Upper lobe of left lung (tissue), 6 donors: ENCODE measurements around the gene THOC1. TPM values are rescaled to one million over a fixed set of nuclear protein-coding genes. Genes with fewer than 3 reads are reported as not detected.
"Not testable (repeated sequence)": the region's sequence is repeated elsewhere in the genome, so short reads cannot be mapped to it uniquely, and the experiment has no call there.

Source experiments
- ATAC-seq, 2 donors: fragments of 200-7000 bp; cut with Tn5 transposase; one replicate each; pipeline ENCODE4 v1.9.1; 2022; ENCODE audit warnings: mild to moderate bottlenecking in 2 of 2, moderate library complexity in 2 of 2; ENCODE audit not compliant: low FRiP score in 2 of 2
- DNase-seq, 2 donors: peaks; one replicate each; pipeline ENCODE4 v3.0.0-alpha.2; 2019 to 2020
- H3K27ac ChIP-seq, 4 donors: fragments of 200-600 bp; sonication (generic); one replicate each; pipeline ENCODE4 v1.5.1; 2016 to 2019
- H3K27me3 ChIP-seq, 4 donors: fragments of 200-600 bp; sonication (generic); one replicate each; pipeline ENCODE4 v1.5.1; 2017 to 2019
- H3K36me3 ChIP-seq, 4 donors: fragments of 200-600 bp; sonication (generic); one replicate each; pipeline ENCODE4 v1.5.1; 2016 to 2019
- H3K4me1 ChIP-seq, 4 donors: fragments of 200-600 bp; sonication (generic); one replicate each; pipeline ENCODE4 v1.5.1; 2018 to 2019
- H3K4me3 ChIP-seq, 4 donors: fragments of 200-600 bp; sonication (generic); one replicate each; pipeline ENCODE4 v1.5.1; 2017 to 2019; ENCODE audit warnings: mild to moderate bottlenecking in 2 of 4, moderate library complexity in 1 of 4
- H3K9me3 ChIP-seq, 4 donors: fragments of 200-600 bp; sonication (generic); one replicate each; pipeline ENCODE4 v1.5.1; 2018 to 2019
- CTCF ChIP-seq, 6 experiments: fragments of 450-650 bp in 4 of 6; fragments of 200-600 bp in 2 of 6; sonication (generic) in 2 of 6; IDR thresholded peaks; one replicate each; pipeline ENCODE4 v1.5.1; 2016 to 2019; ENCODE audit warnings: antibody characterized with exemption in 6 of 6
- EP300 ChIP-seq, 4 donors: sonication (generic); formaldehyde crosslinking; IDR thresholded peaks; one replicate each; pipeline ENCODE4 v1.5.1; 2017; ENCODE audit warnings: antibody characterized with exemption in 4 of 4, control low read depth in 2 of 4
- POLR2A ChIP-seq, 4 donors: fragments of 450-650 bp; IDR thresholded peaks; one replicate each; pipeline ENCODE4 v1.5.1; 2016 to 2017; ENCODE audit warnings: antibody characterized with exemption in 4 of 4, mild to moderate bottlenecking in 2 of 4
- POLR2AphosphoS5 ChIP-seq, 2 donors: sonication (generic); formaldehyde crosslinking; IDR thresholded peaks; one replicate each; pipeline ENCODE4 v1.5.1; 2017; ENCODE audit warnings: antibody characterized with exemption in 2 of 2
- WGBS, 2 donors: methylation state at CpG; one replicate each; pipeline ENCODE4 v1.1.5; 2017 to 2018; 5-methylcytosine and 5-hydroxymethylcytosine counted together
- total RNA-seq, 6 donors: library from RNA; depleted of rRNA in 4 of 6; stranded (reverse); fragments of >200 nt in 4 of 6; gene quantifications; one replicate each; pipeline versions ENCODE4 v1.1.0 to v1.2.1, GENCODE V29; 2016 to 2021
- donor health status: DM: no; HTN: no; CAD: no; lungs with moderate emphysema.
- donor health status: DM: no; HTN: yes; CAD: no; lungs with severe emphysema.

Gene THOC1
- total RNA-seq, 6 donors from 2014 or later = 21.2 to 93.2 (median 30.4) TPM

- Histone ChIP-seq H3K4me1 (no peaks in the 10 kb centered on the region), H3K4me3 (no peak overlapping the region), H3K9me3 (no peaks in the 10 kb centered on the region), H3K36me3 (no peaks in the 10 kb centered on the region), H3K27me3 (no peaks in the 10 kb centered on the region), H3K27ac (no peak overlapping the region)
- WGBS, 2 donors = 60 to 87% methylated on average over 3 of the region's 3 CpGs
- DNase-seq (no peak), ATAC-seq (no peak)
- TF ChIP-seq CTCF (IDR thresholded peaks at IDR 0.05) = no peak
- TF ChIP-seq POLR2AphosphoS5 (IDR thresholded peaks at IDR 0.05) = no peak
- TF ChIP-seq EP300 (IDR thresholded peaks at IDR 0.05) = no peak
- no peak for TF ChIP-seq POLR2A (IDR thresholded peaks at IDR 0.05)
Measured at GRCh38 chr18:295756-296490, 28.1 kb upstream of the THOC1 start.

- no peak overlapping the region for H3K4me3 ChIP-seq
- H3K4me1 ChIP-seq = no peaks in the 10 kb centered on the region
- no peak overlapping the region for H3K27ac ChIP-seq
- 80 to 85% methylated on average over 3 of the region's 3 CpGs for WGBS, 2 donors
- DNase-seq (no peak), ATAC-seq (no peak)
- no peak for TF ChIP-seq EP300 (IDR thresholded peaks at IDR 0.05)
- no peak for TF ChIP-seq POLR2AphosphoS5 (IDR thresholded peaks at IDR 0.05)
- TF ChIP-seq CTCF (IDR thresholded peaks at IDR 0.05) = no peak
- TF ChIP-seq POLR2A (IDR thresholded peaks at IDR 0.05) = no peak
- no peaks in the 10 kb centered on the region for H3K27me3 ChIP-seq
- no peaks in the 10 kb centered on the region for H3K9me3 ChIP-seq
- H3K36me3 ChIP-seq = no peaks in the 10 kb centered on the region
Measured at GRCh38 chr18:294566-294965, 26.7 kb upstream of the THOC1 start.

GRCh38 chr18:293536-293935, 25.7 kb upstream of the THOC1 start:
- no peak for ATAC-seq

GRCh38 chr18:292271-292670, 24.4 kb upstream of the THOC1 start:
- ATAC-seq (no peak), DNase-seq (no peak)
- WGBS, 2 donors = 61 to 67% methylated on average over 3 of the region's 3 CpGs
- no peaks in the 10 kb centered on the region for H3K36me3 ChIP-seq
- TF ChIP-seq POLR2AphosphoS5 (IDR thresholded peaks at IDR 0.05) = no peak
- no peak for TF ChIP-seq CTCF (IDR thresholded peaks at IDR 0.05)
- TF ChIP-seq POLR2A (IDR thresholded peaks at IDR 0.05) = no peak
- TF ChIP-seq EP300 (IDR thresholded peaks at IDR 0.05) = no peak
- H3K4me3 ChIP-seq = no peak overlapping the region
- H3K9me3 ChIP-seq = no peaks in the 10 kb centered on the region
- H3K27ac ChIP-seq = no peak overlapping the region
- H3K4me1 ChIP-seq = no peaks in the 10 kb centered on the region
- H3K27me3 ChIP-seq = no peaks in the 10 kb centered on the region

More at GRCh38 chr18:293536-293935, 25.7 kb upstream of the THOC1 start:
- no peak for DNase-seq
- H3K27me3 ChIP-seq = no peaks in the 10 kb centered on the region
- no peaks in the 10 kb centered on the region for H3K4me1 ChIP-seq
- H3K4me3 ChIP-seq = no peak overlapping the region
- H3K9me3 ChIP-seq = no peaks in the 10 kb centered on the region
- 83 to 90% methylated on average over 4 of the region's 4 CpGs for WGBS, 2 donors
- no peak overlapping the region for H3K27ac ChIP-seq
- TF ChIP-seq POLR2A (IDR thresholded peaks at IDR 0.05) = no peak
- no peak for TF ChIP-seq POLR2AphosphoS5 (IDR thresholded peaks at IDR 0.05)
- TF ChIP-seq CTCF (IDR thresholded peaks at IDR 0.05) = no peak
- TF ChIP-seq EP300 (IDR thresholded peaks at IDR 0.05) = no peak
- no peaks in the 10 kb centered on the region for H3K36me3 ChIP-seq

- not testable (repeated sequence) for H3K4me1 ChIP-seq, H3K27me3 ChIP-seq, H3K9me3 ChIP-seq, H3K36me3 ChIP-seq, ATAC-seq, H3K27ac ChIP-seq, H3K4me3 ChIP-seq, DNase-seq
- WGBS, 2 donors = 62 to 79% methylated on average over 4 of the region's 4 CpGs
Measured at GRCh38 chr18:289970-290369, 22.1 kb upstream of the THOC1 start.
